ENCODE results near the gene TTLL1. TPM values are rescaled to one million over a fixed set of nuclear protein-coding genes. Genes with fewer than 3 reads are reported as not detected.

Gene TTLL1
- total RNA-seq, 2 donors from 2014 or later = 1.1 to 4.3 TPM

GRCh38 chr22:43094085-43094484 is 4.9 kb upstream of the TTLL1 start:
- Histone ChIP-seq H3K4me3 (no peak overlapping the region), H3K4me1 (ENCODE audit: control insufficient read depth in 1 of 2, low read depth in 2 of 2) (peaks cover 0 to 3% of the 10 kb centered on the region in 2 donors), H3K27me3 (replicated peaks; ENCODE audit: insufficient read depth) (no peaks in the 10 kb centered on the region), H3K9me3 (peaks cover 5% of the 10 kb centered on the region), H3K27ac (no peak overlapping the region), H3K36me3 (no peaks in the 10 kb centered on the region)
- no peak for TF ChIP-seq CTCF (IDR thresholded peaks at IDR 0.05)
- DNase-seq (ENCODE audit: low spot score) (no peak), ATAC-seq (ENCODE audit: insufficient number of reproducible peaks, low FRiP score, low read depth) (no peak)

GRCh38 chr22:43092085-43092484 is 2.9 kb upstream of the TTLL1 start:
- Histone ChIP-seq H3K4me1 (ENCODE audit: control insufficient read depth in 1 of 2, low read depth in 2 of 2) (peaks cover 3 to 7% of the 10 kb centered on the region in 2 donors), H3K27me3 (replicated peaks; ENCODE audit: insufficient read depth) (no peaks in the 10 kb centered on the region), H3K36me3 (no peaks in the 10 kb centered on the region), H3K9me3 (peaks cover 5% of the 10 kb centered on the region), H3K27ac (no peak overlapping the region), H3K4me3 (no peak overlapping the region)
- ATAC-seq (ENCODE audit: insufficient number of reproducible peaks, low FRiP score, low read depth) (no peak), DNase-seq (ENCODE audit: low spot score) (no peak)
- TF ChIP-seq CTCF (IDR thresholded peaks at IDR 0.05) = no peak

- Histone ChIP-seq H3K36me3 (no peaks in the 10 kb centered on the region), H3K27ac (no peak overlapping the region), H3K9me3 (no peaks in the 10 kb centered on the region), H3K27me3 (replicated peaks; ENCODE audit: insufficient read depth) (no peaks in the 10 kb centered on the region), H3K4me1 (ENCODE audit: control insufficient read depth in 1 of 2, low read depth in 2 of 2) (peaks cover 3 to 7% of the 10 kb centered on the region in 2 donors), H3K4me3 (no peak overlapping the region)
- TF ChIP-seq CTCF (IDR thresholded peaks at IDR 0.05) = no peak
- DNase-seq (ENCODE audit: low spot score) (peak; percentile 24), ATAC-seq (ENCODE audit: insufficient number of reproducible peaks, low FRiP score, low read depth) (no peak)
These were observed 1.1 kb upstream of the TTLL1 start for GRCh38 chr22:43090130-43090789.

- ATAC-seq (ENCODE audit: insufficient number of reproducible peaks, low FRiP score, low read depth) (no peak), DNase-seq (ENCODE audit: low spot score) (no peak)
- no peaks in the 10 kb centered on the region for H3K9me3 ChIP-seq
- H3K27ac ChIP-seq = no peak overlapping the region
- TF ChIP-seq CTCF (IDR thresholded peaks at IDR 0.05) = no peak
- H3K4me1 ChIP-seq (ENCODE audit: control insufficient read depth in 1 of 2, low read depth in 2 of 2) = peaks cover 3 to 7% of the 10 kb centered on the region in 2 donors
- H3K4me3 ChIP-seq = peak overlapping the region; percentile 78
- H3K36me3 ChIP-seq = no peaks in the 10 kb centered on the region
- no peaks in the 10 kb centered on the region for H3K27me3 ChIP-seq (replicated peaks; ENCODE audit: insufficient read depth)
These were observed 586 bp downstream of the TTLL1 start for GRCh38 chr22:43088627-43088983.

GRCh38 chr22:43085658-43086606 is 3.3 kb downstream of the TTLL1 start:
- no peaks in the 10 kb centered on the region for H3K27me3 ChIP-seq (replicated peaks; ENCODE audit: insufficient read depth)
- TF ChIP-seq CTCF (IDR thresholded peaks at IDR 0.05) = no peak

More at GRCh38 chr22:43085658-43086606, 3.3 kb downstream of the TTLL1 start:
- Histone ChIP-seq H3K4me3 (no peak overlapping the region), H3K27ac (no peak overlapping the region), H3K36me3 (no peaks in the 10 kb centered on the region), H3K9me3 (no peaks in the 10 kb centered on the region), H3K4me1 (ENCODE audit: control insufficient read depth in 1 of 2, low read depth in 2 of 2) (peaks cover 3 to 7% of the 10 kb centered on the region in 2 donors)
- DNase-seq (ENCODE audit: low spot score) (no peak), ATAC-seq (ENCODE audit: insufficient number of reproducible peaks, low FRiP score, low read depth) (no peak)

All from thoracic aorta (tissue), 2 donors.